Measurements from ENCODE around the gene PDP2. TPM values are rescaled to one million over a fixed set of nuclear protein-coding genes. Genes with fewer than 3 reads are reported as not detected.

The PDP2 gene
- total RNA-seq, 1 experiment from 2014 or later, result 23.1 TPM

GRCh38 chr16:66899945-66900710 lies 19.8 kb downstream of the PDP2 start:
- Histone ChIP-seq H3K18ac (ENCODE audit: insufficient read length, low read depth, low read length) (no peak overlapping the region), H3K4me2 (ENCODE audit: insufficient read depth, insufficient read length, low read length) (no peak overlapping the region), H4K8ac (replicated peaks; ENCODE audit: insufficient read length, low read depth, low read length) (no peak overlapping the region), H3K14ac (ENCODE audit: insufficient read depth, low read length) (no peak overlapping the region), H3K9me3 (ENCODE audit: control insufficient read depth, low read depth, low read length) (no peaks in the 10 kb centered on the region), H2BK20ac (ENCODE audit: low read depth, low read length, poor library complexity, severe bottlenecking) (no peak overlapping the region), H2AK5ac (ENCODE audit: insufficient read length, low read length) (no peak overlapping the region), H3K23me2 (ENCODE audit: insufficient read length, low read depth, low read length, poor library complexity, severe bottlenecking) (no peaks in the 10 kb centered on the region), H2BK15ac (ENCODE audit: low read depth, low read length) (no peak overlapping the region), H2BK12ac (ENCODE audit: insufficient read length, low read depth, low read length) (no peak overlapping the region), H4K20me1 (ENCODE audit: control insufficient read depth, insufficient read depth, insufficient read length) (peaks cover 4% of the 10 kb centered on the region), H2BK120ac (ENCODE audit: low read depth, low read length, poor library complexity, severe bottlenecking) (no peak overlapping the region), H2BK5ac (ENCODE audit: insufficient read length, low read length) (no peak overlapping the region), H3K56ac (ENCODE audit: insufficient read length, low read depth, low read length) (no peak overlapping the region), H3T11ph (ENCODE audit: low read length) (no peak overlapping the region), H3K79me2 (ENCODE audit: insufficient read depth, low read length) (no peaks in the 10 kb centered on the region), H3K27me3 (ENCODE audit: insufficient read depth, low read length) (no peaks in the 10 kb centered on the region), H3K79me1 (ENCODE audit: insufficient read depth, low read depth, low read length, poor library complexity, severe bottlenecking) (no peaks in the 10 kb centered on the region), H4K5ac (ENCODE audit: insufficient read length, low read depth, low read length) (no peak overlapping the region), H4K91ac (ENCODE audit: insufficient read length, low read depth, low read length) (no peak overlapping the region), H3K27ac (ENCODE audit: insufficient read length, low read depth, low read length) (no peak overlapping the region), H3K4me1 (ENCODE audit: insufficient read depth, low read length) (no peaks in the 10 kb centered on the region), H3K4ac (ENCODE audit: low read depth, low read length) (no peak overlapping the region), H3K23ac (ENCODE audit: insufficient read length, low read depth, low read length) (no peak overlapping the region), H2AFZ (ENCODE audit: low read length) (no peak overlapping the region), H3K9ac (ENCODE audit: extremely low read depth, insufficient read length, low read length) (no peak overlapping the region)
- H3K4me3 Mint-ChIP-seq, result no peak overlapping the region
- no peaks in the 10 kb centered on the region for H3K9me3 Mint-ChIP-seq
- peaks cover 7% of the 10 kb centered on the region for H3K27me3 Mint-ChIP-seq (ENCODE audit: low read depth)
- H3K4me1 Mint-ChIP-seq, result peaks cover 12 to 14% of the 10 kb centered on the region in 2 experiments
- no peak for DNase-seq
- no peak overlapping the region for H3K27ac Mint-ChIP-seq
- WGBS (ENCODE audit: extremely low coverage, insufficient read length, low lambda C conversion rate), result no CpG with 5 or more reads among the region's 9 CpGs
- H3K36me3 Mint-ChIP-seq (ENCODE audit: insufficient read depth in 1 of 3, low read depth in 3 of 3), result no peaks in the 10 kb centered on the region
- TF ChIP-seq CTCF (conservative IDR thresholded peaks at IDR 0.05), result no peak
